PC-9 (cell line): ENCODE measurements around the gene BCL3.

Experiments
- EZH2 ChIP-seq: fragments of 200-600 bp; sonication (generic); IDR thresholded peaks from 2 replicates; pipeline ENCODE4 v1.8.0; 2017; ENCODE audit warnings: antibody characterized with exemption, low read depth
- TF ChIP-seq, protein P1 (sequence below): fragments of 200-600 bp; sonication (generic); conservative IDR thresholded peaks from 2 replicates; pipeline ENCODE4 v1.6.1; 2017; ENCODE audit warnings: mixed run types, antibody characterized with exemption, mild to moderate bottlenecking, moderate library complexity

DNA sequence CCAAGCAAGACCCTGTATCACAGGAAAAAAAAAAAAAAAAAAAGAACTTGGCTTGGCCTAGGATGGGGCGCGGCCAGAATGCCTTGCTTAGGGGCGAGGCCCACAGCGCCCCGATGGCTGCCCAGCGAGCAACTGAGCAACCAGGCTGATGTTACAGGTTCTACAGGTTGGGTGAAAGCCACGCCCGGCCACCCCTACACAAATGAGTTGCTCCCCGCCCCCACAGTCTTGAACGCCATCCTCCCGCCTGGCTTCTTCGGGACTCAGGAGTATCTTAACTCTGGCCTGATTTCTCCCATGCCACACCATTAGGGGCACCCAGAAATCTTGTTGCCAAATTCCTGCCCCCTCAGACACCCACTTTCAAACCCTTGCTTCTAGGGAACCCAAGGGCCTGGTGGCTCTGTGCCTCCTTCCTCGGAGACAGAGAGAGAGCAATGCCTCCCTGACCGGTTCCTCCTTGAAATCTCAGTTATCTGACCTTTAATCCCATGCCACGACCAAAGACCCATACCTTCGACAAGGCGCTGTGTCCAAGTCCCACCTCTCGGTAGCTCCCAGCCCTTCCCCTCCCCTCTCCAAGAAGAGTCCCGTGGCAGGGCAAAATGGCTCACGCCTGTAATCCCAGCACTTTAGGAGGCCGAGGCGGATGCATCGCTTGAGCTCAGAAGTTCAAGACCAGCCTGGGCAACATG, 28.0 kb downstream of the BCL3 start:
- TF ChIP-seq, protein P1, sequence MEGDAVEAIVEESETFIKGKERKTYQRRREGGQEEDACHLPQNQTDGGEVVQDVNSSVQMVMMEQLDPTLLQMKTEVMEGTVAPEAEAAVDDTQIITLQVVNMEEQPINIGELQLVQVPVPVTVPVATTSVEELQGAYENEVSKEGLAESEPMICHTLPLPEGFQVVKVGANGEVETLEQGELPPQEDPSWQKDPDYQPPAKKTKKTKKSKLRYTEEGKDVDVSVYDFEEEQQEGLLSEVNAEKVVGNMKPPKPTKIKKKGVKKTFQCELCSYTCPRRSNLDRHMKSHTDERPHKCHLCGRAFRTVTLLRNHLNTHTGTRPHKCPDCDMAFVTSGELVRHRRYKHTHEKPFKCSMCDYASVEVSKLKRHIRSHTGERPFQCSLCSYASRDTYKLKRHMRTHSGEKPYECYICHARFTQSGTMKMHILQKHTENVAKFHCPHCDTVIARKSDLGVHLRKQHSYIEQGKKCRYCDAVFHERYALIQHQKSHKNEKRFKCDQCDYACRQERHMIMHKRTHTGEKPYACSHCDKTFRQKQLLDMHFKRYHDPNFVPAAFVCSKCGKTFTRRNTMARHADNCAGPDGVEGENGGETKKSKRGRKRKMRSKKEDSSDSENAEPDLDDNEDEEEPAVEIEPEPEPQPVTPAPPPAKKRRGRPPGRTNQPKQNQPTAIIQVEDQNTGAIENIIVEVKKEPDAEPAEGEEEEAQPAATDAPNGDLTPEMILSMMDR = no peak
- TF ChIP-seq EZH2 = no peak
